HepG2 (cell line): Measurements from ENCODE around the gene CLIC5. TPM values are rescaled to one million over a fixed set of nuclear protein-coding genes. Genes with fewer than 3 reads are reported as not detected.

Experiments used
- ARNT2 ChIP-seq: sonication (generic); formaldehyde crosslinking; IDR thresholded peaks from 2 replicates; pipeline ENCODE4 v1.8.0; 2022; ENCODE audit warnings: mild to moderate bottlenecking, low read depth, missing genetic modification reagents, moderate library complexity
- ATM ChIP-seq: fragments of 450-650 bp; IDR thresholded peaks from 2 replicates; pipeline ENCODE4 v1.7.1; 2017; ENCODE audit warnings: mild to moderate bottlenecking, borderline replicate concordance
- CBFB ChIP-seq: sonication (generic); formaldehyde crosslinking; IDR thresholded peaks from 2 replicates; pipeline ENCODE4 v1.4.0; 2020; ENCODE audit warnings: missing genetic modification reagents
- CCDC6 ChIP-seq: sonication (generic); formaldehyde crosslinking; IDR thresholded peaks from 2 replicates; pipeline ENCODE4 v1.8.1; 2022; ENCODE audit warnings: mild to moderate bottlenecking, missing genetic modification reagents, moderate library complexity
- CHD4 ChIP-seq: fragments of 200-600 bp; sonication (generic); IDR thresholded peaks from 2 replicates; pipeline ENCODE4 v1.7.0; 2017; ENCODE audit warnings: mild to moderate bottlenecking, low read length, borderline replicate concordance
- CTCF ChIP-seq: sonication (generic); formaldehyde crosslinking; IDR thresholded peaks from 2 replicates; pipeline ENCODE4 v1.5.0; 2020; ENCODE audit warnings: mild to moderate bottlenecking, missing genetic modification reagents, moderate library complexity
- ELF3 ChIP-seq: IDR thresholded peaks from 2 replicates; pipeline ENCODE4 v1.6.1; 2016; ENCODE audit warnings: missing genetic modification reagents, missing compliant biosample characterization
- GPBP1L1 ChIP-seq: sonication (generic); formaldehyde crosslinking; IDR thresholded peaks from 2 replicates; pipeline ENCODE4 v1.5.0; 2020; ENCODE audit warnings: mild to moderate bottlenecking, missing genetic modification reagents
- KDM5B ChIP-seq: sonication (generic); formaldehyde crosslinking; IDR thresholded peaks from 2 replicates; pipeline ENCODE4 v1.4.0; 2020; ENCODE audit warnings: missing genetic modification reagents, mild to moderate bottlenecking, borderline replicate concordance
- MAZ ChIP-seq, 2 experiments: sonication (generic) in 1 of 2; formaldehyde crosslinking in 1 of 2; IDR thresholded peaks; 2 replicates each; pipeline versions ENCODE4 v1.5.0 to v1.6.1; 2012 to 2020; ENCODE audit warnings: low read depth in 2 of 2, mild to moderate bottlenecking in 2 of 2, borderline replicate concordance in 1 of 2, improper control_type of control experiment in 1 of 2, low read length in 1 of 2, missing genetic modification reagents in 1 of 2, moderate library complexity in 1 of 2
- RELA ChIP-seq: sonication (generic); formaldehyde crosslinking; IDR thresholded peaks from 2 replicates; pipeline ENCODE4 v1.4.0; 2020; ENCODE audit warnings: missing genetic modification reagents
- STAG1 ChIP-seq: sonication (generic); formaldehyde crosslinking; IDR thresholded peaks from 2 replicates; pipeline ENCODE4 v1.4.0; 2020; ENCODE audit warnings: missing genetic modification reagents
- TFAP4 ChIP-seq: sonication (generic); IDR thresholded peaks from 2 replicates; pipeline ENCODE4 v1.6.1; 2016; ENCODE audit warnings: low read depth, borderline replicate concordance
- XRCC5 ChIP-seq: fragments of 200-400 bp; formaldehyde crosslinking; optimal IDR thresholded peaks from 2 replicates; pipeline ENCODE3; 2017; ENCODE audit warnings: mild to moderate bottlenecking, low read length
- ZBTB38 ChIP-seq: sonication (generic); formaldehyde crosslinking; IDR thresholded peaks from 2 replicates; pipeline ENCODE4 v1.5.1; 2020; ENCODE audit warnings: mild to moderate bottlenecking, missing genetic modification reagents
- ZFP62 ChIP-seq: sonication (generic); formaldehyde crosslinking; IDR thresholded peaks from 2 replicates; pipeline ENCODE4 v1.4.0; 2020; ENCODE audit warnings: missing genetic modification reagents
- ZNF232 ChIP-seq: sonication (generic); formaldehyde crosslinking; IDR thresholded peaks from 2 replicates; pipeline ENCODE4 v1.4.0; 2020; ENCODE audit warnings: missing genetic modification reagents, borderline replicate concordance
- ZNF615 ChIP-seq: sonication (generic); formaldehyde crosslinking; IDR thresholded peaks from 2 replicates; pipeline ENCODE4 v1.5.0; 2020; ENCODE audit warnings: mild to moderate bottlenecking, missing genetic modification reagents, borderline replicate concordance
- ZNF616 ChIP-seq: sonication (generic); formaldehyde crosslinking; IDR thresholded peaks from 2 replicates; pipeline ENCODE4 v1.5.0; 2020; ENCODE audit warnings: low read depth, mild to moderate bottlenecking, missing genetic modification reagents
- ZNF782 ChIP-seq: sonication (generic); formaldehyde crosslinking; IDR thresholded peaks from 2 replicates; pipeline ENCODE4 v1.4.0; 2020; ENCODE audit warnings: missing genetic modification reagents, mild to moderate bottlenecking, borderline replicate concordance
- polyA plus RNA-seq, 8 experiments: library from polyadenylated mRNA; depleted of rRNA in 3 of 8; stranded (reverse) in 7 of 8; unstranded in 1 of 8; fragments of >200 nt; fragmentation: Illumina TruSeq in 4 of 8; extraction: Trizol in 4 of 8; gene quantifications; 2 replicates each; pipeline versions ENCODE4 v1.2.1 to v1.2.3, GENCODE V29; 2011 to 2016; ENCODE audit warnings: low read depth in 4 of 8, missing spikeins in 1 of 8, mixed read lengths in 1 of 8; ENCODE audit not compliant: insufficient read depth in 1 of 8
- total RNA-seq, 5 experiments: library from RNA; depleted of rRNA; stranded (reverse); fragments of >200 nt; fragmentation: Illumina TruSeq; extraction: Trizol; gene quantifications; 2 replicates each; pipeline ENCODE4 v1.2.3, GENCODE V29; 2016; ENCODE audit warnings: low read depth in 1 of 5
- TF ChIP-seq, protein P1 (sequence below): IDR thresholded peaks from 2 replicates; pipeline ENCODE4 v1.6.1; 2012; ENCODE audit warnings: low read depth, low read length, improper control_type of control experiment
- TF ChIP-seq, protein P2 (sequence below): sonication (generic); formaldehyde crosslinking; IDR thresholded peaks from 2 replicates; pipeline ENCODE4 v1.8.0; 2022; ENCODE audit warnings: missing genetic modification reagents, low read depth, mild to moderate bottlenecking, borderline replicate concordance
- TF ChIP-seq, protein P3 (sequence below): conservative IDR thresholded peaks from 2 replicates; pipeline ENCODE4 v1.6.1; 2018; ENCODE audit warnings: missing genetic modification reagents

CLIC5 gene
- total and polyA plus RNA-seq, 2 of the 13 experiments (the other 11 are each of a cell fraction or from before 2014, with no cell fraction given), result not detected

DNA sequence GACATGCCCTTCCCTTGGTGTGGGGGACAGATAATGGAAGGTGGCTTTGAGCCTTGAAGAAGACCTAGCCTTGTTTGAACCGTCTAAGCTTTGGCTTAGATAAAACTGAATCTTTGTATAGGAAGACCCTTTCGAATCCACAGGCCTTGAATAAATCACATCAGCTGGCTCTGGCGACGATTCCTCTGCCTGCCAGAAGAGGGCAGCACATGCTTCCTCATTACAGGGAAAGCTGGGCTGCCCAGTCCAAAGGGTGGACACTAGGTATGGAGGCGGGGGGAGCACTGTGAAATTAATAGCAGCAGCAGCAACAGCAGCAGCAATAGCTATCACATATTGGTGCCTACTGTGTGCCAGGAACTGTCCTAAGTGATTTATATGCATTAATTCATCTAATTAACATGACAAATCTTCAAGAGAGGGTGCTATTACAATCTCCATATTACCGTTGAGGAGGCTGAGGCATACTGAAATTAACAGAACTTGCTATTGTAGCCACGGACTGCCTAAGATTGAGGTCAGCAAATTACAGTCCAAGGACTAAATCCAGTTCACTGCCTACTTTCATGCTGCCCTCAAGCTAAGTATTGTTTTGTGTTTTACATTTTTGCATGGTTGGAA, 85.1 kb downstream of the CLIC5 start (continued):
- TF ChIP-seq, protein P1, sequence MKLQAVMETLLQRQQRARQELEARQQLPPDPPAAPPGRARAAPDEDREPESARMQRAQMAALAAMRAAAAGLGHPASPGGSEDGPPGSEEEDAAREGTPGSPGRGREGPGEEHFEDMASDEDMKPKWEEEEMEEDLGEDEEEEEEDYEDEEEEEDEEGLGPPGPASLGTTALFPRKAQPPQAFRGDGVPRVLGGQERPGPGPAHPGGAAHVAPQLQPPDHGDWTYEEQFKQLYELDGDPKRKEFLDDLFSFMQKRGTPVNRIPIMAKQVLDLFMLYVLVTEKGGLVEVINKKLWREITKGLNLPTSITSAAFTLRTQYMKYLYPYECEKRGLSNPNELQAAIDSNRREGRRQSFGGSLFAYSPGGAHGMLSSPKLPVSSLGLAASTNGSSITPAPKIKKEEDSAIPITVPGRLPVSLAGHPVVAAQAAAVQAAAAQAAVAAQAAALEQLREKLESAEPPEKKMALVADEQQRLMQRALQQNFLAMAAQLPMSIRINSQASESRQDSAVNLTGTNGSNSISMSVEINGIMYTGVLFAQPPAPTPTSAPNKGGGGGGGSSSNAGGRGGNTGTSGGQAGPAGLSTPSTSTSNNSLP, result 0 out of 2 replicates have a peak, but pooled peaks have one; percentile 16
- TF ChIP-seq CBFB (CRISPR knock-in tag), result no peak
- TF ChIP-seq KDM5B (CRISPR knock-in tag), result no peak
- no peak for TF ChIP-seq MAZ (IDR thresholded peaks at IDR 0.05; ENCODE audit: borderline replicate concordance, low read depth, low read length)
- no peak for TF ChIP-seq MAZ (CRISPR knock-in tag; IDR thresholded peaks at IDR 0.05; ENCODE audit: low read depth)
- TF ChIP-seq ELF3 (CRISPR knock-in tag), result peak; percentile 44; the same call in 1 of the 2 replicates
- no peak for TF ChIP-seq GPBP1L1
- no peak for TF ChIP-seq ARNT2 (CRISPR knock-in tag)
- no peak for TF ChIP-seq ZNF616 (CRISPR knock-in tag)
- TF ChIP-seq CHD4, result no peak
- TF ChIP-seq ZBTB38, result no peak
- TF ChIP-seq, protein P2, sequence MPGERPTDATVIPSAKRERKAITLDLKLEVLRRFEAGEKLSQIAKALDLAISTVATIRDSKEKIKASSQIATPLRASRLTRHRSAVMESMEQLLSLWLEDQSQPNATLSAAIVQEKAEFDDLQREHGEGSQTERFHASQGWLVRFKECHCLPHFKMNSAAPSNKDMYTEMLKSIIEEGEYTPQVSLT (CRISPR knock-in tag), result no peak
- no peak for TF ChIP-seq ZFP62 (CRISPR knock-in tag)
- no peak for TF ChIP-seq ZNF615 (CRISPR knock-in tag)
- TF ChIP-seq ZNF782 (CRISPR knock-in tag), result no peak
- no peak for TF ChIP-seq CCDC6 (CRISPR knock-in tag)
- TF ChIP-seq, protein P3, sequence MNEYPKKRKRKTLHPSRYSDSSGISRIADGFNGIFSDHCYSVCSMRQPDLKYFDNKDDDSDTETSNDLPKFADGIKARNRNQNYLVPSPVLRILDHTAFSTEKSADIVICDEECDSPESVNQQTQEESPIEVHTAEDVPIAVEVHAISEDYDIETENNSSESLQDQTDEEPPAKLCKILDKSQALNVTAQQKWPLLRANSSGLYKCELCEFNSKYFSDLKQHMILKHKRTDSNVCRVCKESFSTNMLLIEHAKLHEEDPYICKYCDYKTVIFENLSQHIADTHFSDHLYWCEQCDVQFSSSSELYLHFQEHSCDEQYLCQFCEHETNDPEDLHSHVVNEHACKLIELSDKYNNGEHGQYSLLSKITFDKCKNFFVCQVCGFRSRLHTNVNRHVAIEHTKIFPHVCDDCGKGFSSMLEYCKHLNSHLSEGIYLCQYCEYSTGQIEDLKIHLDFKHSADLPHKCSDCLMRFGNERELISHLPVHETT (CRISPR knock-in tag), result no peak
- peak; percentile 72; the same call in 1 of the 2 replicates for TF ChIP-seq TFAP4
- no peak for TF ChIP-seq RELA (CRISPR knock-in tag)
- peak; percentile 68 for TF ChIP-seq STAG1
- TF ChIP-seq ATM, result no peak
- TF ChIP-seq XRCC5, result peak; percentile 80
- TF ChIP-seq CTCF (CRISPR knock-in tag), result peak; percentile 91
- no peak for TF ChIP-seq ZNF232
